NCI-H748 (cell line): ENCODE results near the gene TSPAN5.
A peak's percentile ranks its signal among the peaks of the same experiment; 100 is the strongest.
"Not testable (repeated sequence)": the region's sequence is repeated elsewhere in the genome, so short reads cannot be mapped to it uniquely, and the experiment has no call there.

ENCODE experiments used
- DNase-seq: peaks from one replicate; lab custom pipeline; 2025; ENCODE audit not compliant: unreplicated experiment; lab: John Stamatoyannopoulos, UW

The TSPAN5 gene

DNA sequence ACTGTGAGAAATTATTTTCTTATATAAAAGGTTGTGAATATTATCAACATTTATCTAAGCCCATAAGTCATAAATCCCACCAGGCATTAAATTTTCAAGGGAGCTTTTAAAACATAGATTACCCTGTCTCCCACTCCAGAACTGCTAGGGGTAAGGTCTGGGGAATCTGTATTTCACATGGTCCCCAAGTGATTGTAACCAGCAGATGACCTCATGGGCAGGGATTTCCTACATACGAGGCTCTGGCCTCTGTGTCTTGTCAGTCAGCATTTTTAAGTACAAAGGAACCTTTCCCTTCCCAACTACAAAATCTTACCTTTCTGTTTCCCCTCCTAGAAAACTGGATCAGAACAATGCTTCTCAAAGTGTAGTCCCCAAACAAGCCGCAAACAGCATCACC is 188.6 kb downstream of the TSPAN5 start:
- DNase-seq, result no peak

DNA sequence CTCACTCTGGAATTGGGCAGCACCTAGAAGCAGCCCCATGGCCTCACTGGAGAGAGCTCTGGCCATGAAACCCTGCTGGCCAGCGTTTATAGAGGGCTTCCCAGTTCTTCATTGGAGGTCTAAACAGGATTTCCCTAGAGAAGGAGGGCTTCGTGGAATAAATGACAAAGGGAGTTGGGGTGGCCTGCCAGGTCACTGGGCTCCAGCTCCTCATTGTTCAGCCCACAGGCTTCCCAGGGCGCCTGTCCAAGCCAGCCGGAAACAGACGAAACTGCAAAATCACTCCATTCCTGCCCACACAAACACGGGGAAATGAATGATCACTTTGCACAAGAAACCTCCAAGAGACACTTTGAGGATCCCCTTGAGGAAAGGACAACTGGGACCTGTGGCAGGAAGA is 189.7 kb downstream of the TSPAN5 start:
- no peak for DNase-seq

DNA sequence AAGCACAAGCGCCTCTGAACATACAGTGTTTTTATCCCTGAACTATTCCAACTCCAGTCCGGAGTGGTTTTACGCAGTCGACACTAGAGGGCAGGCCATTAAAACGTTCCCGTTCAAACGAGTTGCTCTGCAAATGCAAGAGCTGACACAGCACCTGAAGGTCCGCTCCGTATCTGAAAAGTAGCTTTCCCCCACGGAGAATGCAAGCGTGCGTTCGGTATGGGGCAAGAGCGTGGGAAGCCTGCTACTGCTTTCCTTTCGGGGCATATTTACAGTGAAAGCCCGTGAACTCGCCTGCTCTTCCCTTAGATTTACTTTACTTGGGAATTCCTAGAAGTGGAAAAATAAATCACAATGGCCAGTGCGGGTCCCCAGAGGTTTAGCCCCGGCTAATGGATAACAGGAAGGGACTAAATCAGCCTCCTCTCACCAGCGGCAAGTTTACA is 190.8 kb downstream of the TSPAN5 start:
- DNase-seq, result peak; percentile 86

DNA sequence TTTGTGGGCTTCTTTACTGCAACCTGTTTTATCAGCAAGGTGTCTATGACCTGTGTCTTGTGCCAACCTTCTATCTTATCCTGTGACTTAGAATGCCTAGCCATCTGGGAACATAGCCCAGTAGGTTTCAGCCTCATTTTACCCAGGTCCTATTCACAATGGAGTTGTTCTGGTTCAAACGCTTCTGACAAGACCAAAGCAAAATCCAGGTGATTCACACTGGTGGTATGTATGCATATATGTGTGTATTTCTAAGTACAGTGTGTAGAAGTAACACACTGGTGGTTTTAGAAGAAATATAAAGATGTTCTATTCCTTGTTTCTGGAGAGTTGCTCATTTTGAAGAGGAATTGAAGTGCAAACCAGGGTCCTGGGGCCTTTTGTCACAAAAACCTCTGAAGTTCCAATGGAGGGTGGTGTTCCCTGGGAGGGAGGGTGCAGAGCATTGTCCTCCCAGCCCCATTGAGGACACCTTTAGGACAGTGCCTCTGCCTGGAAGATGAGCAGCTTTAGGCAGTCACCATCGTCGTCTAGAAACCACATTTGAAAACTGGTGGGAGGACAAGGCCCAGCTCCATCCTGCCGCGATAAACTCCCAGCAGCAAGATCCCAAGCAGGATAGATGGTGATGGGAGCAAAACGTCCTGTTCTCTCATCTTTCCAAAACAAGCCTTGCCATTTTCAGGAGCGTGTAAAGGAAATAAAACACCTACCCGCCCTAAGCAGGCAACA is 191.4 kb downstream of the TSPAN5 start:
- DNase-seq, result no peak

- no peak for DNase-seq
These were observed 195.9 kb downstream of the TSPAN5 start for GRCh38 chr4:98462487-98462886.

DNA sequence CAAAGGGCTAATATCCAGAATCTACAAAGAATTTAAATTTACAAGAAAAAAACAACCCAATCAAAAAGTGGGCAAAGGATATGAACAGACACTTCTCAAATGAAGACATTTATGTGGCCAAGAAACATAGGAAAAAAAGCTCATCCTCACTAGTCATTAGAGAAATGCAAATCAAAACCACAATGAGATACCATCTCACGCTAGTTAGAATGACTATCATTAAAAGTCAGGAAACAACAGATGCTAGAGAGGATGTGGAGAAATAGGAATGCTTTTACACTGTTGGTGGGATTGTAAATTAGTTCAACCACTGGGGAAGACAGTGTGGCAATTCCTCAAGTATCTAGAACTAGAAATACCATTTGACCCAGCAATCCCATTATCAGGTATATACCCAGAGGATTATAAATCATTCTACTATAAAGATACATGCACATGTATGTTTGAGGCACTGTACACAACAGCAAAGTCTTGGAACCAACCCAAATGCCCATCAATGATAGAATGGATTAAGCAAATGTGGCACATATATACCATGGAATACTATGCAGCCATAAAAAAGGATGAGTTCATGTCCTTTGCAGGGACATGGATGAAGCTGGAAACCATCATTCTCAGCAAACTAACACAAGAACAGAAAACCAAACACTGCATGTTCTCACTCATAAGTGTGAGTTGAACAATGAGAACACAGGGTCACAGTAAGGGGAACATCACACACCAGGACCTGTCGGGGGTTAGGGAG is 197.1 kb downstream of the TSPAN5 start:
- DNase-seq, result not testable (repeated sequence)

GRCh38 chr4:98457422-98457821 is 201.0 kb downstream of the TSPAN5 start:
- DNase-seq, result not testable (repeated sequence)

DNA sequence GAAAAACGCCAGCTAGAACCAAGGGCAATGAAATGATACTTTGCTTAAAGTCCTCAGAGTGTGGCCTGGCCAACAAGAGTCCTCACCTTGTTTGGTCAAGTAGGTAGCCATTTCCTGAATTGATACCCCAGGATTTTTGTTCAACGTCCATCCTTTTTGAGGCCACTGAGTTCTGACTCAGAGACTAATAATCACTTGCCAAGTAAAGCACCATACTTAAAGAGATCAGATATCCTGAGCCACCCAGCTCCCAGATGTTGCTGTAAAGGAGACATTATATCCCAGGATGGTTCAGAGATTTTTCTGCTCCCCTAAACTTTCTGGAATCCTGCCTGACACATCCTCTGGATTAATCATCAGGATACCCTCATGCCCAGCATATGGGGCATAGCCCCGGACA is 206.3 kb downstream of the TSPAN5 start:
- no peak for DNase-seq

GRCh38 chr4:98448908-98449307 is 209.5 kb downstream of the TSPAN5 start:
- DNase-seq, result no peak

DNA sequence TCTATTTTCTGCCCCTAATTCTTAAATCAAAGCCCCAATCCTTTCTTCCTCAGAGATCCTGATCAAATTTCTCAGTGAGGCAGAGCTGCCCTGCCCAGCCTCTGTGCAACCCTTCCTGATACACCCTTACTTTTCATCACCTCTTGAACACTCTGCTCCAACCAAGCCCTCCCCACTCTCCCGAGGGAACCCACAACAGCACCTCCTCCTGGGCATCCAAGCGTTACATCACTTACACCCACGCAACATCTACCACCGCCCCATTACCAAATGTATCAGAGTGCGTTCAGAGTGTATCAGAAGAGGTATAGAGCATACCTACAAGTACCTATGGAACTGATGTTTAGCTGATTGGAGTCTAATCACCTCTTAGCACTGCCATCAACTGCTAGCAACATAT is 210.8 kb downstream of the TSPAN5 start:
- no peak for DNase-seq

DNA sequence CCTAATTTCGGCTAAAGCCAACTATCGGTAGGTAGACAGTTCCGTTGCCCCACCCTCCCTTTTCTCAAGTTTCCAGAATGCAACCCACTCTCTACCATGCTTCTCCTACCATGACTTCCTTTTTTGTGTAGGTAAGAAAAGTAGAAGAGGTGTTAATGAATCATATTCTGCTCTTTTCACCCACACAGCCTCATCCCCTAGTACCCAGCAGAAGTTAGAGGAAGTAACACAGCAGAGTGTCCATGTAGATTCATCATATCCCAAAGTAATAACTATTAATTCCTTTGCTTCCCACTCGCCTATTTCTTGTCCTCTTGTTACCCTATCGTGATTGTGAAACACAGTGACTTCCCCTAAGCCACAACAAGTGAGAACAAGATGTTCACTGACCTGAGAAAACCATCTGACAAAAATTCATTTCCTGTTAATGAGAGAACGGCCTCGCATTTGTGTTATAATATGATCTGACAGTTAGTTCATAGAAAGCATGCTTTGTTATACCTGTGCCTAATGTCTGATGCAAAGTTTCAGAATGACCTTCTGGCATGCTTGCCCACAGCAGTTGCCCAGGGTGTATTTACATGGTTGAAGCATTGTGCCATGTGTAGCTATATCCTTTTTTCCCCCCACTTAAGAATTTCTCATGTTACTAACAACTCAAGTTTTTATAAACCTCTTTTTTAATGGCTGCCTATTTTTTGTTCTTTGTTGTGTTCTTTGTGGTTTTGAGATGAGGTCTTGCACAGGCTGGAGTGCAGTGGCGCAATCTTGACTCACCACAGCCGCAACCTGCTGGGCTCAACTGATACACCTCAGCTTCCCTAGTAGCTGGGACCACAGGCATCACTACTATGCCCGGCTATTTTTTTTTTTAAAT is 211.7 kb downstream of the TSPAN5 start:
- no peak for DNase-seq

- DNase-seq, result peak; percentile 64
These were observed 214.0 kb downstream of the TSPAN5 start for GRCh38 chr4:98444371-98444770.

GRCh38 chr4:98434816-98435215 is 223.6 kb downstream of the TSPAN5 start:
- DNase-seq, result no peak

GRCh38 chr4:98433691-98434090 is 224.7 kb downstream of the TSPAN5 start:
- no peak for DNase-seq

GRCh38 chr4:98430708-98431403 is 227.6 kb downstream of the TSPAN5 start:
- no peak for DNase-seq

- DNase-seq, result no peak
These were observed 235.4 kb downstream of the TSPAN5 start for GRCh38 chr4:98423009-98423408.

DNA sequence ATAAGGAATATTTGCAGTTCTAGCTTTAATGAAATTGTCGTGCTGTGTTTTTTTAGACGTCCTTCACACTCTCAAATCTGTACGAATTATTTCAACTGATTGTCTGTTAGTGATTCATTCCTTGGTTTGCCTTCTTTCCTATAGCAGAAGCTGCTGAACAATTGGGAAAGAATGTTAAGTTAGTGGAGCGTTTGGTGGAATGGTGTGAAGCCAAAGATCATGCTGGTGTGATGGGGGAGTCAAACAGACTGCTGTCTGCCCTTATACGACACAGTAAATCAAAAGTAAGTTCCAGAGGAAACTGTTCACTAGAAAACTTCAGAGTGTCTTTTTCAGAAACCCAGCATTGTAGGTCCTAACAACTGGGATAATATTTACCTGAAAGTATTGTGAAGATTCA is 237.3 kb downstream of the TSPAN5 start:
- DNase-seq, result no peak
